Measurements from ENCODE around the gene SGSH.
"Not testable (repeated sequence)": the region's sequence is repeated elsewhere in the genome, so short reads cannot be mapped to it uniquely, and the experiment has no call there.

DNA sequence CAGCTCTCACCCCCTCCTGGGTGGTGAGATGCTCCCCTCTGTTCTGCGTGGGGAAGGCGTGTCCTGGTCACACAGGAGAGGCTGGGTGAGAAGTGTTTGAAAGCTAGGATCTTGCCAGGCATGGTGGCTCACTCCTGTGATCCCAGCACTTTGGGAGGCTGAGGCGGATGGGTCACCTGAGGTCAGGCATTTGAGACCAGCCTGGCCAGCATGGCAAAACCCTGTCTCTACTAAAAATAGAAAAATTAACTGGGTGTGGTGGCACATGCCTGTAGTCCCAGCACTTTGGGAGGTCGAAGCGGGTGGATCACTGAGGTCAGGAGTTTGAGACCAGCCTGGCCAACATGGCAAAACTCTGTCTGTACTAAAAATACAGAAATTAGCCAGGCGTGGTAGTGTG lies 24.3 kb upstream of the SGSH start:
- TF ChIP-seq, protein P1, sequence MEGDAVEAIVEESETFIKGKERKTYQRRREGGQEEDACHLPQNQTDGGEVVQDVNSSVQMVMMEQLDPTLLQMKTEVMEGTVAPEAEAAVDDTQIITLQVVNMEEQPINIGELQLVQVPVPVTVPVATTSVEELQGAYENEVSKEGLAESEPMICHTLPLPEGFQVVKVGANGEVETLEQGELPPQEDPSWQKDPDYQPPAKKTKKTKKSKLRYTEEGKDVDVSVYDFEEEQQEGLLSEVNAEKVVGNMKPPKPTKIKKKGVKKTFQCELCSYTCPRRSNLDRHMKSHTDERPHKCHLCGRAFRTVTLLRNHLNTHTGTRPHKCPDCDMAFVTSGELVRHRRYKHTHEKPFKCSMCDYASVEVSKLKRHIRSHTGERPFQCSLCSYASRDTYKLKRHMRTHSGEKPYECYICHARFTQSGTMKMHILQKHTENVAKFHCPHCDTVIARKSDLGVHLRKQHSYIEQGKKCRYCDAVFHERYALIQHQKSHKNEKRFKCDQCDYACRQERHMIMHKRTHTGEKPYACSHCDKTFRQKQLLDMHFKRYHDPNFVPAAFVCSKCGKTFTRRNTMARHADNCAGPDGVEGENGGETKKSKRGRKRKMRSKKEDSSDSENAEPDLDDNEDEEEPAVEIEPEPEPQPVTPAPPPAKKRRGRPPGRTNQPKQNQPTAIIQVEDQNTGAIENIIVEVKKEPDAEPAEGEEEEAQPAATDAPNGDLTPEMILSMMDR (IDR thresholded peaks at IDR 0.05), result not testable (repeated sequence)
- TF ChIP-seq POLR2A (IDR thresholded peaks at IDR 0.05), result not testable (repeated sequence)

Measured in tibial nerve (tissue), 3 donors.